HG02623 (cell line): ENCODE measurements around the gene STAT3.
"Not testable (repeated sequence)": the region's sequence is repeated elsewhere in the genome, so short reads cannot be mapped to it uniquely, and the experiment has no call there.

Experiments used
- ATAC-seq: cut with Tn5 transposase; IDR thresholded peaks from one replicate; pipeline ENCODE4 v1.9.1; 2021; ENCODE audit warnings: moderate library complexity; ENCODE audit not compliant: unreplicated experiment

The STAT3 gene

GRCh38 chr17:42386777-42387657 lies 1.2 kb downstream of the STAT3 start:
- ATAC-seq: no peak

GRCh38 chr17:42381898-42382297 lies 6.3 kb downstream of the STAT3 start:
- no peak for ATAC-seq

DNA sequence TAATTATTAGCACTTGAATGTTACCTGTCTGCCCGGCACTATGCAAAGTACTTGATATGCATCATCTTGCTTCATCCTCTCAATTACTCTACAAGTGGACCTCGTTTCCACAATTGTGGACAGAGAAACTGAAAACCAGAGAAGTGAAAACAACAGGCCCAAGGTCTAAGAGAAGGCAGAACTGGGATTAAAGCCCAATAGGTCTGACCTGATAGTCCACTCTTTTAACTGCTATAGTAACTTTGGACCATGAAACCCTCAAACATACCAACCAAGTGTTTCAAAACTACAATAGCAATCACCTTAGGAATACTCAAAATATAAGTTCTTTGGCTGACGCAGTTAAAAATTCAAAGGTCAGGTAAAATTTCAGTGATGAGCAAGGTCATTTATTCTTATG lies 7.3 kb downstream of the STAT3 start:
- ATAC-seq: no peak

GRCh38 chr17:42378959-42379594 lies 9.2 kb downstream of the STAT3 start:
- ATAC-seq: no peak

GRCh38 chr17:42378359-42378958 lies 9.8 kb downstream of the STAT3 start:
- no peak for ATAC-seq

DNA sequence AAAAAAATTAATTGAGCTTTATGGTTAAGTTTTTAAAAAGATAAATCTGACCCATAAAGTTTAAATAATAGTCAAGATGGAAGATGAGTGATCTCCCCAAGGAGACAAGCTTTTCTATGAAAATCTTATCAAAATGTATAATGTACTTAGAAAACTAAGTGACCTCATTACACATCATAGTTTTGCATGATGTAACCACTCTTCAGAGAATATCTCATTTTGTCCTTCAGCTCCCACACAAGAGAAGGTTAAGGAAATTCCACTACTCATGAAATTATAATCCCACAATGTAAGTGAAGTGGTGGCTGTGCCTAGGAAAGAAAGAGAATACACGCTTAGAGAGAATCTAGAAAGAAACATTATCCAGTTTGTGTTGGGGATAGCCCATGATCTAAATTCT lies 14.3 kb downstream of the STAT3 start:
- ATAC-seq: no peak

- ATAC-seq: no peak
These were observed 16.1 kb downstream of the STAT3 start for GRCh38 chr17:42372142-42372541.

GRCh38 chr17:42368797-42369561 lies 19.3 kb downstream of the STAT3 start:
- not testable (repeated sequence) for ATAC-seq

DNA sequence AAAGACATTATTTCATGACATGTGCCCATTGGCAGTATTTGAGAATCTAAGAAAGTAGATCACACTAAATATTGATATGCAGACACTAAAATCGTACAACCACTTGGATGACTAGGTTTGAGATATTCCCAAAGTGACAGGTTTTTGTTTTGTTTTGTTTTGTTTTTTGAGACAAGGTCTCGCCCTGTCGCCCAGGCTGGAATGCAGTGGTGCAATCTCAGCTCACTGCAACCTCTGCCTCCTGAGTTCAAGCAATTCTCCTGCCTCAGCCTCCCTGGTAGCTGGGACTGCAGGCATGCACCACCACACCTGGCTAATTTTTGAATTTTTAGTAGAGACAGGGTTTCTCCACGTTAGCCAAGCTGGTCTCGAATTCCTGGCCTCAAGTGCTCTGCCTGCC lies 19.9 kb downstream of the STAT3 start:
- ATAC-seq: not testable (repeated sequence)

DNA sequence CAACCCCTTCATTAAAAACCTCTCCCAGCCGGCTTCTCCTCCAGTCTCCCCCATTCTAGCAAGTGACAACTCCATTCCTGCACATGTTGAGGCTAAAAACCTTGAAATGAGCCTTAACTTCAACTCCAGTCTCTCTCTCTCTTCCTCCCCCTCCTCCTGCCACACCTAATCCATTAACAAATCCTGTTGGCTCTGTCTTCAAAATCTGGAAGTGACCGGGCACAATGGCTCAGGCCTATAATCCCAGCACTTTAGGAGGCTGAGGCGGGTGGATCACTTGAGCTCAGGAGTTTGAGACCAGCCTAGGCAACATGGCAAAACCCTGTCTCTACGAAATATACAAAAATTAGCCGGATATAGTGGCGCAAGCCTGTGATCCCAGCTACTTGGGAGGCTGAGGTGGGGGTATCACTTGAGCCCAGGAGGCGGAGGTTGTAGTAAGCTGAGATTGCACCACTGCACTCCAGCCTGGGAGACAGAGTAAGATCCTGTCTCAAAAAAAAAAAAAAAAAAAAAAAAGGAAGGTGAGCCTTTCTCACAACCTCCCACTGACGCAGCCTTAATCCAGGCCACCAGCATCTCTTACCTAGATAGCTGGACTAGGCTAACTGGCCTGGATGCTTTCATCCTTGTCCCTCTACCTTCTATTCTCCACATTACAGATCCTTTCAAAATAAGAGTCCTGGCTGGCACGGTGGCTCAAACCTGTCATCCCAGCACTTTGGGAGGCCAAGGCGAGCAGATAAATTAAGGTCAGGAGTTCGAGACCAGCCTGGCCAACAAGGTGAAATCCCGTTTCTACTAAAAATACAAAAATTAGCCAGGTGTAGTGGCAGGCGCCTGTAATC lies 21.8 kb downstream of the STAT3 start:
- ATAC-seq: not testable (repeated sequence)

GRCh38 chr17:42365136-42365535 lies 23.1 kb downstream of the STAT3 start:
- ATAC-seq: no peak

GRCh38 chr17:42363767-42364585 lies 24.3 kb downstream of the STAT3 start:
- no peak for ATAC-seq

- ATAC-seq: no peak
These were observed 25.0 kb downstream of the STAT3 start for GRCh38 chr17:42363231-42363630.

GRCh38 chr17:42362245-42362961 lies 25.8 kb downstream of the STAT3 start:
- no peak for ATAC-seq

DNA sequence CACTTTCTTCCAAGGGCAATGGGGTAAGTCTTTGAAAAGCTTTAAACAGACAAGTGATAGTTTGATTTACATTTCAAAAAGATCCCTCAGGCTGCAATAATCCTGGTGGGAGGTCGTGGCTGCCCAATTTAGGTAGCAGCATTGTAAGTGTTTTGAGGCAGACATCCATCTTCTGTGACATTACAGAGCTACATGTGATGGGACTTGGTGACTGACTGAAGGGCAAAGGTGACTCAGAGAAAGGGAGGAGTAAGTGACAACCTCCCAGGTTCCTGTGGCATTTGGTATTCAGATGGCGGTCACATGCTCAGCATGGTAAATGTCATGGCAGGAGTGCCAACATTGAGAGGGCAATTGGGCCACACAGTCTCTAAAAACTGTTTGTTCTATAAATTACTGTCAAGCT lies 26.5 kb downstream of the STAT3 start:
- no peak for ATAC-seq

DNA sequence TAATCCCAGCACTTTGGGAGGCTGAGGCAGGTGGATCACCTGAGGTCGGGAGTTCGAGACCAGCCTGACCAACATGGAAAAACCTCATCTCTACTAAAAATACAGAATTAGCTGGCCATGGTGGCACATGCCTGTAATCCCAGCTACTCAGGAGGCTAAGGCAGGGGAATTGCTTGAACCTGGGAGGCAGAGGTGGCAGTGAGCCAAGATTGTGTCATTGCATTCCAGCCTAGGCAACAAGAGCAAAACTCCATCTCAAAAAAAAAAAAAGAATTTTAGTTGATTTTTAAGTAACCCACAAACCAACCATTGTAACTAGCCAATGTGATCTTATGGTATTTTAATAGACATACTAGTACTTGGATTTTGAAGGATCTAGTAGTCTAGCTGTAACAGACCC lies 27.9 kb downstream of the STAT3 start:
- ATAC-seq: not testable (repeated sequence)

GRCh38 chr17:42359133-42359532 lies 29.1 kb downstream of the STAT3 start:
- ATAC-seq: no peak

- no peak for ATAC-seq
These were observed 29.8 kb downstream of the STAT3 start for GRCh38 chr17:42358434-42358833.
